Measurements from ENCODE around the gene RGR.

GRCh38 chr10:84270708-84271107, 25.9 kb downstream of the RGR start:
- TF ChIP-seq CTCF (IDR thresholded peaks at IDR 0.05) (no peak), POLR2A (IDR thresholded peaks at IDR 0.05) (no peak)
